ENCODE data around the gene F8.
"Not testable (repeated sequence)": the region's sequence is repeated elsewhere in the genome, so short reads cannot be mapped to it uniquely, and the experiment has no call there.

- not testable (repeated sequence) for TF ChIP-seq CTCF, POLR2A (IDR thresholded peaks at IDR 0.05)
These were observed 137.0 kb downstream of the F8 start for GRCh38 chrX:154885549-154885948.
